HG02885 (cell line): ENCODE results near the gene GALNT2.

Source experiments
- ATAC-seq: cut with Tn5 transposase; IDR thresholded peaks from one replicate; pipeline ENCODE4 v1.9.1; 2021; ENCODE audit warnings: mild to moderate bottlenecking; ENCODE audit not compliant: unreplicated experiment, poor library complexity

GALNT2 gene

DNA sequence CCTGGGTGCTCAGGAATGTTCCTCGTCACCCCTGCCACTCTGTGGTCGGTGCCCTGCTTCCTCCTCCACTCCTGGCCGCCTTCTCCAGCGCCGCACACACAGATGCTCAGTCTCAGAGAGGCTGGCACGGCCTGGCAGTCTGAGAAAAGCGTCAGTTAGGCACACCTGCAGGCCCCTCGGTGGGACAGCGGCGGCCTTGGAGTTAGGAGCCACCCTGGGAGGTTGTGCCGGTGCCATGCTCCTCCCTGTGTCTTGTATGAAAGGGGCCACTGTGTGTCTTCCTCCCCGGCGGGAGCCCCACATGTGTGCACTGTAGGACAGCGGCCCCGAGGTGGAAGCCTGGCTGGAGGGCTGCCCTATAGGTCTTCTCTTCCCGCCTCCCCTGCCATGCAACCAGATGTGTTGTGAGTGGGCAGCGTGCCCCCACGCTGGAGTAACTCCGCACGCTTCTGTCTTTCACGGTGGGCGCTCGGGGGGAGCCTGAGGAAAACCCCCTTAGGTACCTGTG, 213.9 kb downstream of the GALNT2 start:
- no peak for ATAC-seq

DNA sequence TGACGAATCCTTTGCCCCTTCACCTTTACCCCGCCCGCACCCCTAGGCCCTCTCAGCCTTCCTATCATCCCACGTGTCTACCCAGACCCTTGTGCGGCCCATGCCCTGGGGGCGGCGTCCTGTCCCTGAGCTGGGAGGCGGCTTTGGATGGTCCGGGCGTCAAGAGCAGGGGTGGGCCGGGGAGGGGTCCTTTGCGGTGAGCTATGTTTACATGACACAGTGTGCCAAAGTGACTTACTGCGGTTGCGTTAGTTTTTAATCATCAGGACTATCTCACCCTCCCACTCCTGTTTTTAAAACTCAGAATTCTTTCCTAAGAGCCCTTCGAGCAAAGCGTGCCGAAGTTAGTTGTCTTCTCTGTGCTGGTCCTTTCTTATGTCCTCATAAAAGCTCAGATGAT, 214.5 kb downstream of the GALNT2 start:
- ATAC-seq: no peak

DNA sequence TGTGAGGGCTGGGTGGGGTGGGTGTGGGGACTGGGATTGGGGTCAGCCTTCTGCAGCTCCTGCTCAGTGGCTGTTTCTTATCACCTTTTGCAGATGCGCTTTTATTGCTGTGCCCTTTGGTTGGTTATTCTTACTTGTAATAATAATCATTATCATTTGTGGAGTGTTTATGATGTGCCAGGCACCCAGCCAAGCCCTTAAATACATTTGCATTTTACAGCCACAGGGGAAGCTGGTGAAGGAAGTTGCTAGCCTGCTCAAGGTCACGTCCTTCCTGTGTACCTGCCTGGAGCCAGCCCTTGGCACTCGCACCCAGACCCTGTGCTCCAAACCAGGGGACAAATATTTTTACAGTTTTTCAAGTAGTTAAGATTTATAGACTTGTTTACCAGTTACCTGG, 215.1 kb downstream of the GALNT2 start:
- no peak for ATAC-seq

DNA sequence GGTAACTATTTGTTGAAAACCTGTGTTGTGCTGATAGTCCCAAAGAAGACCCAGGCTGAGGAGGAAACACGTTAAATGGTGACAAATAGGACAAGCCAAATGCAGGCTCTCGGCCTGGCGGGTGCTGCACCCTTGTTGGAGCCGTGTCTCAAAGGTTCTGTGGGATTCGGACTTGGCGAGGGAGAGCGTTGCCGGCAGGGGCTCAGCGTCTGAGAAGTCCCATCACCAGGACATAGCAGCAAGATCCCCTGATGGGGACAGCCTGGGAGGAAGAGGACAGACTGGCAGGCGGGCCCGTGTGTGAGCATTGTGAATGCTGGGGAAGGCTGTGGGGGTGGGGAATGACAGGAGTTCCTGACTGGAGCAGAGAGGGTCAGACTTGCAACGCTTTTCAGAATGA, 216.6 kb downstream of the GALNT2 start:
- ATAC-seq: no peak

DNA sequence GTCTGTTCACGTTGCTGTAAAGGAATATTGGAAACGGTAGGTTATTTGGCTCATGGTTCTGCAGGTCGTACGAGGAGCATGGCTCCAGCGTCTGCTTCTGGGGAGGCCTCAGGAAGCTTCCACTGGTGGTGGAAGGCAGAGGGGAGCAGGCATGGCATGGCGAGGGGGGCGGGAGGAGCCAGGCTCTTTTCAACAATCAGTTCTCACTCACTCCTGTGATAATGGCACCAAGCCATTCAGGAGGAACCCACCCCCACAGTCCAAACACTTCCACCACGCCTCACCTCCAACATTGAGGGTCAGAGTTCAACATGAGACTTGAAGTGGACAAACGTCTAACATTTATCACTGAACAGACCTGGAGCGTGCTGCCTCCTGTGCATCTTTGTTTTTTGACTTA, 217.9 kb downstream of the GALNT2 start:
- no peak for ATAC-seq

DNA sequence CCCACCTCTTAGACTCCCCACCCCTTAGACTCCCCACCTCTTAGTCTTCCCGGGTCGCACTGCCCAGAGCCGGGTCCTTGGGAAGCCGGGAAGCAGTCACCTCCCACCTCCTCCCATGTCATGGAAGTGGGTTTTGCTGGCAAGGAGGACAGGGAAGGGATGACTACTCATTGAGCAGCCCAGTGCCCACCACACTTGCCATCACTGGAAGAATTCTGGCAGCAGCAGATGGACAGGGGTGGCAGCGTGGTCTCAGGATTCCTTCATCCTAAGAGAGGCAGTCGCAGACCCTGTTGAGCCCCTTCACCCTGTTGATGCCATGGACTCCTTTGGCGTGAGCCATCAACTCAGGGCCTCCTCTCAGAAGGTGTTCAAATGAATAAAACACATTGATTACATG, 218.3 kb downstream of the GALNT2 start:
- ATAC-seq: no peak

DNA sequence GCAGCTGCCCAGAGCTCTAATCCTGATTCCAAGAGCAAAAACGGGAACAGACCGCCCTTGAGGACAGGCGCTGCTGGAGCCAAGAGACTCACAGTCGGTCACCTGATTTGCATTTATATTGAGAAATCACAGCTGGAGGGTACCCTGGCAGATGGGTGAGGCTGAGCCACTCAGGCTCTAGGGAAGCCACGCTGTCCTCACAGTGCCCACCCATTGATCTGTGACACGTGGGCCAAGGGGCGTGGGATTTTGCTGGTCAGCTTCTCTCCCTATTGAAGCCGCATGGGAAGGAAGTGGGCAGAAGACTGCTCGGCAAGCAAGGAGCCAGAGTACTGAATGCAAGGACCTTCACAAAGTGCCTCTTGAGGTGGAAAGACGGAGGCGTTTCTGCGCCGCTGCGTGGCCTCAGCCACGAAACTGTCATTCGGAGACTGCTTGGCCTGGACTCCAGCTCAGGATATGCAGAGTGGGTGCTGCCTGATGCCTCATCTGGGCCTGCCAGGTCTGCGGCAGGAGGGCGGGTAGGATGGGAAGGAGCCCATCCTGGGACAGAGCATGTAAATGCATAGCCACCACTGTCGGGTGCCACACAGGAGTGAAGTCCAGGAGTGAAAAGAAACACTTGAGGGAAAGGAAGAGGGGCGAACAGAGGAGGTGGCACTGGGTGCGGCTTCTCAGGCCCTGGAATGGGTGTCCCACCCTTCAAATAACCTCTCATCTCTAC, 219.3 kb downstream of the GALNT2 start:
- ATAC-seq: no peak

DNA sequence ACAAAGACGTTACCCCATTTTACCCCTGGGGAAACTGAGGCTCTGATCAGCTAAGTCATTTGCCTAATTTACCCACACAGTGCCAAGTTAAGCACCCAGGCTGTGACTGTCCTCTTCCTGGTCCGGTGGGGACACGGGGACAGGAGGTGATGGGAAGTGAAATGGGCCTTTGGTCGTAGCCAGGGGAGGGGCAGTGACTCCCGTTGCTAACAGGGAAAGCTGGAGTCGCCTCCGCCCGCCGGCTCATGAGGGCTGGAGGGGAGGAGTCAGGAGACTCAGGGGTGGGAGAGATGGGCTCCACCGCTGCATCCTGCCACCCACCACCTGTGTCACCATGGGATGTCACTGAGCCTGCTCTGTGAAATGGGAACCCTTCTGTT, 219.8 kb downstream of the GALNT2 start:
- no peak for ATAC-seq

DNA sequence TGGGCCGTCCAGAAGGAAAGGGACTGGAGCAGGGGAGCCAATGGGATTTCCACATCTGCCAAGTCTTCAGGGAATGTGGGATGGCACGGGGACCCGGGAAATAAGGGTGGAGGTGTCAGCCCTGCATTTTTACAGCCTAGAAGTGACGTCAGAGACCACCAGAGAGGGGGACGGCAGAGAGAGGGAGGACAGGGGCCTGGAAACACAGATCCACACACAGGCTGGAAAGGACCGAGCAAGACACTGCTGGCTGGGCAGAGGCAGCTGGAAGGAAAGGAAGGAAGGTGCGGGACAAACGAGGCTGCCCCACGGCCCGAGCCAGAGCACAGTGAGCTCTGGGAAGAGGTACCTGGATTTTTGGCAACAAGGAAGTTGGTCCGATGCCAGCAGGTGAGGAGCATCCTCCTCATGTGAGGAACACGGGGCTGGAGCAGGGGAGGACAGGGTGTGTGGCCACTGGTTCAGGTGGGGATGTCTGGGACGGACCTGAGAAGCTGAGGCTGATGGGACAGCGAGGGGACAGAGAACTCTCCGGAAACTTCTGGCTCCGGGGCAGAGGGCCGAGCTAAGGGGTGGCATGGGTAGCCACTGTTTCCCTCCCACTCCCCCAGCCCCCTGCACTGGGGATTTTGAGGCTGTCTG, 220.8 kb downstream of the GALNT2 start:
- no peak for ATAC-seq

DNA sequence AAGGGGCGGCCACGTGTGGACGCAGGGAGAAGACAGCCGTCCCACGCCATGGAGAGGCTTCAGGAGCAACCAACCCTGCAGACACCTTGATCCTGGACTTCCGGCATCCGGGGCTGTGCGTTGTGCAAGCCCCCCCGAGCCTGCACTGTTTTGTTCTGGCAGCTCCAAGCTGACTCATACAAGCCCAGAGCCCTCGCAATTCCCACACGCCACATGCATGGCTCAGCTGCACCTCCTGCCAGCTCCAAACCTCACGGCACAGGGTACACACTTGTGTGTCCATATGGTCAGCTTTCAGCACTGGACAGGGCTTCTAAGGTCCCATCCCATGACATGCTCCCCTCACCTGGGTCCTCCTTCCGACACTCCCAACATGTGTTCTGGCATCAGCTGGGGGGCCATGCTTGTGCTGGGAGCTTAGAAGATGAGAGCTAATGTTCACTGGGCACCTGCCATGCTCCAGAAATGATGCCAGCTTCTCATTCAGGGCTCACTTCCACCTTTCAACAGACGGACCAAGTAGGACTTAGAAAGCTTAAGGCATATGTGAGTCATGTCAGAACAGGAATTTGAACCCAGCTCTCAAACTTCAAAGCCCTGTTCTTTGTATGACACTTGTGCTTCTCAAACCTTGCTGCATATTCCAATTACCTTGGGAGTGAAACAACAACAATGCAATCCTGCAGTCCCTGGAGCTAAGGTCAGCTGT, 221.8 kb downstream of the GALNT2 start:
- ATAC-seq: no peak

DNA sequence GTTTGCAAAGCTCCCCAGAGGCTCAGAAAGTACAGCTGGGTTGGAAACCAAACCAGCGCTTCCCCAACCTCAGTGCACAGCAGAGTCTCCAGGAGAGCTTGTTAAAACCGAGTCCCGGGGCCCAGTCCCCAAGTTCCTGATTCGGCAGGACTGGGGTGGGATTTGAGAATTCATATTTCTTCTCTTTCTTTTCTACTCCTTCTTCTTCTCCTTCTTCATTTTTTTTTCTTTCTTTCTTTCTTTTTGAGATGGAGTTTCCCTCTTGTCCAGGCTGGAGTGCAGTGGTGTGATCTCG, 222.3 kb downstream of the GALNT2 start:
- ATAC-seq: no peak

DNA sequence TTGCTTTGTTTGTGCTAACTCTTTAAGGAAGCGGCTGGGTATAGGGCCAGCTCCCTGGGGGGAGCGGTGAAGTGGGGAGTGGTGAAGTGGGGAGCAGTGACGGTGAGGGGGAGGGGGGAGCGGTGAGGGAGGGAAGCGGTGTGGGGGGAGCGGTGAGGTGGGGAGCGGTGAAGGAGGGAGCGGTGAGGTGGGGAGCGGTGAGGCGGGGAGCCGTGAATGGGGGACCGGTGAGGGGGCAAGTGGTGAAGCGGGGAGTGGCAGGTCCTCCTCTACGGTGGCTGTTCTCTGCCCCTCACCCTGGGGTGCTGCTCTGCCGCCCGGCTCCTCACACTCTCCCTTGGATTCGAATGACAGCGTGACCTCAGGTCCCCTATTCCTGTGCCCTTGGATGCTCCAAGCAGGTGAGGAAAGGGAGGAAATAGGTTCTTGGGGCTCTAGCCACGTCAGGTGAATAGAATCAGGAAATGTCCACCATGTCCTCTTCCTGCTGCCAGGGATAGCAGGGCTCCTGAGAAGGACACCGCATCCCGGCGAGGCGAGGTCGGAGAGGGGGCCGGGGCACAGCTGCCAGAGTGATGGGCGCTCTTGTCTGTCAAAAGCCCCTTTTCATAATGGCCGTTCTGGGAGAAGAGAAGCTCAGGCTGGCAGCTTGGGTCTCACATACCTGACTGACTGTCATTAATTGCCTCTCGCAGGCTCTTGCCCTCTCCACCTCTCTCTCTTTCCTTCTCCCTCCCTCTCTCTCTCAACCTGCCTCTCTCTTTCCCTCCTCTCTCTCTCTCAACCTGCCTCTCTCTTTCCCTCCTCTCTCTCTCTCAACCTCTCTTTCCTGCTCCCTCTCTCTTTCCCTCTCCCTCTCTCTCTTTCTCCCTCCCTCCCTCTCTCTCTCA, 224.9 kb downstream of the GALNT2 start:
- ATAC-seq: no peak

DNA sequence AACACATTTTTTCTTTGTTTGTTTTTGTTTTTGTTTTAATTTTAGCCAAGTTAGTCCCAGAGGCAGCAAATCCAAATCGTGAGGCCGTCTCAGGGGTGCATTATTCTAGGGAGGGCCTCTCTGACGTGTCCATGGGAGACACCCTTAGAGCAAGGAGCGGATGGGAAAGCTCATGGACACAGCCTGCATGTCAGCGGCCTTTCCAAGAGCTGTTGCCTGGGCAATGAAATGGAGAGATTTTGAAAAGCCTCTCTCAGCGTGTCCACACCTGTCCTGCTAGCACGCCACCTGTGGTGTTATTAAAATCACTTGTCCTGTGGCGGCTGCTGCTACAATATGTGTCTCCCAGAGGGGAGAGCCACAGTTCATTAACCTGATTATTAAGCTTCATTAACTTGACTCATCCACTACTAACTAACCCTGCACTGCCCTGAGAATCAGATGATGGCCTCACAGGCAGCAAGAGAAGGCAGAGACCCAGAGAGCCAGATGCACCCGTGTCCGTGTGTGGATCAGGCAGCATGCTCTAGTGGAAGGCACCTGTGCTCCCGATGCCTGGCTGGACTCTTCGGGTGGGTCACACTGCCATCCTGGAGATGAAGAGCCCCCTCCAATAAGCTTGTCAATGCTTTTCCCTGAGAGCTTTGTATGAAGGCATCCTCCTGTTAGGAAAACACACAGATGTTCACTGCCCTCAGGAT, 225.8 kb downstream of the GALNT2 start:
- ATAC-seq: no peak

DNA sequence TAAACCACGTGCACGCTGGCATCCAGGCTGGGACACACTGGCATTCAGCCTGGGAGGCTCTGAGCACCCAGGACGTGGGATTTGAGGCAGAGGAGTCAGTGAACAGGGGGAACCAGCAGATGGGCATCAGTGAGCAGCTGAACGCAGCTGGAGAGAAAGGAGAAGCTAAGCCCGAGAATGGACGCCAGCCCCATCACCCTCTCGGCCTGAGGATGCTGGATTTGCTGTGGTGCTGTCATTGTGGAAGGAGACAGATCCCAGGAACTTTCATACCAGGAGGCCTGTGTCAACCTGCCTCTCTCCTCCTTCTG, 226.3 kb downstream of the GALNT2 start:
- ATAC-seq: no peak

DNA sequence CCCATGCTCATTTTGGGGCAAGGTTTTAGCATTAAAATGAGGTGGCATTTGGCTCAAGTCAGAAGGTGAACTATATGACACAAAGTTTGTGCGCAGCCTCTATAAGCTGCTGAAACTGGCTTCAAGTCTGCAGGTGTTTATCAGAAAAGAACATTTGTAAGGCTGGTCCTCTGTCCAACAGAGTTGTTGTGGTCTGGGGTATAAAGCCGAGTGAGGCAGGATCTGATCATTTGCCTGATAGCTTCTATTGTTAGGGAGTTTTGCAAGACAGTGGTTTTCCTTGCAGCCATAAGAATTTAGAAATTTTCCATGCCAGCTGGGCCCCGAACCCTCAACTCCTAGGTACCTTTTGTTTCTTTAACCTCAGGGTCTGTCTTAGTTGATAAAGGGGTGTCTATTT, 228.3 kb downstream of the GALNT2 start:
- no peak for ATAC-seq

DNA sequence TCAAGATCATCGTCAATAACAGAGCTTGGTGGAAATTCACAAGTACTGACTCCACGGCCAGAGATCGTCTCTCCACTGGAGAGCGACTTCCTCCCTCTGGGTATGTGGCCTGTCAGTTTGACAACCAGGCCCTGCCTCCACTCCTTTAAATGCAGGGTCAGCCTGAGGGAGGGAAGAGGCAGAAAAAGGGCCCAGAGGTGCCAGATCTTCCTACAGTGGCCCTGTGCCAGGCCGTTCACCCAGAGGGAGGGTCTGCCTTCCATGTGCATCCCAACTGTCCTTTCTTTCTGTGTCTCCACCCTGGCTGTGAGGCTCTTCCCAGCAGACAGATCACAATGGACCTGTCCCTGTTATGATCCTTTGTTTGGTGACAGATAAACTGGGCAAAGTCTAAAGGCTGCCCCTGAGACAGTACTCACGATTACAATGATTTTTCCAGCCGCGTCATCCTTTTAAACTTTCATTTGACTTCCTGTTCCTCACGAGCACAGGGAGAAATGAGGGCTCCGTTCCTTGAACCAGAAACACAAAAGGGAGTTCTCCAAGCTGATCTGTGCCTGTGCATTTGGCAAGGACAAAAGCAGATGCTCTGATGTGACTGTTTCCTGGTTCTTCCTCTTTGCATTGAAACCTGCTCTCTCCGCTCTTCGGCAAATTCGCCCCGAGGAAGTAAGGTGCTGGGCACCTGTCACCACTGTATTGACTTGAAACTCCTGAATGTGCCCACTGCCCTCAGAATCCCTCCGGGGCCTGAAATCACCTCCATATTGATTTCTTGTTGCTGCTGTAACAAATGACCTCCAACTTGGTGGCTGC, 232.4 kb downstream of the GALNT2 start:
- ATAC-seq: no peak

DNA sequence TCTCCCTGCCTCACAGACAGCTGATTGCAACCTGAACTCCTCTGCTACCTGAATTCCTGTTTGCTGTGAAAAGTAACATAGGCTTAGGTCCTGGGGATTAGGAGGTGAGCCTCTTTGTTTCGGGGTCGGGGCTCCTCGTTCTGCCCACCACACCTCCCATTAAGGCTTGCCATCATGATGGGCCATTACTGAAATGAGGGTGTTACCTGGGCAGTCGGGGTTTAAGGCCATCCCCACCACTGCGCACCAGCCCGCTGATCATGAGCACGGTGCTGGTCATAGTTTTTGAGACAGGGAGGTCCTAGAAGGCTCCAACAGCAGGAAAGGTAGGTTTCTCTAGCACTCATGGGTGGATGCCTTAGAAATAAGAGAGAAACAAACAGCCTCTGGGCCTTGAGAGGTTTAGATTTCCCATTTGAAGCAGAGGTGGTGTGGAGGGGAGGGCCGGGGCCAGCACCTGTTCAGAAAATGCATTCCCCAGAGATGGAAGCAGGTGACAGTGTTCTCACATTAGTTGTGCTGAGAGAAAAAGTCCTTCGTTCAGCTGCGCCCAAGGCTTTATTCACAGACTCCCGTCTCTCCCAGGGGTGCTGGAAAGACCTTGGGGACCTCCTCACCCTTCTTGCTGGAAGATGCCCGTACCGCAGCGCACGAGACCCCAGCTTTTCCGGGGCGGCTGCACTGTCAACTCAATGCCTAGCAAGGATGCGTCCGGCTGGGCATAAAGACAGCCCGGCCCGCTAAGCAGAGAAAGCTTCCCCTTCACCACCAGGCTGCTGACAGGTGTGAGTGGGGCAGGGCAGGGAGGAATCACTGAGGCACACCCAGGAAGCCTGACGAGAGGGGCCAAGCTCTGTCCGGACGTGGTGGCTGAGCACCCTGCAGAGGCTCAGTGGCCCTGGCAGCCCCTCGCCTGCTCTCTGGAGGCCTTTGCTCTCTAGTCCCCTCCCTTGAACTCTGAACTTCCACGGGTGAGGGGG, 233.6 kb downstream of the GALNT2 start:
- ATAC-seq: no peak

DNA sequence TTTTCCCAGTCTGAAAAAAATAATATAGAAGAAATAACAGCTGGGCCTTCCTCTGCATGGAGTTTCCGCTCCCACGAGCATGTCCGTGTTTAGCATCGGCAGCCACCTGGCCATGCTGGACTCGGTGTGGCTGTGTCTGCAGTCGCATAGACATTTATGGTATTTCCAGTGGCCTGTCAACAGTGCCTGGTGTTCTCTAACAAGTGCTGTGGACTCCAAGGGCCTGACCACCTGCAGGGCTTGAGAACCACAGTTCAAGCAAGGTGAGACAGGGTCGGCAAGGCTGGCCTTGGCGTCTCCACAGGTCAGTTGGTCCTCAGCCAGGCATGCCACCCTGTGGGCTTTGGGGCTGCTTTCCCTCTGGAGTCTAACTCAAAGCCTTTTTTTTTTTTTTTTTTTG, 234.3 kb downstream of the GALNT2 start:
- no peak for ATAC-seq
